ENCODE results near the gene CDK5RAP2. TPM values are rescaled to one million over a fixed set of nuclear protein-coding genes. Genes with fewer than 3 reads are reported as not detected.

The CDK5RAP2 gene
- total and polyA plus RNA-seq, 9 of the 15 experiments (the other 6 are each of a cell fraction or from before 2014, with no cell fraction given), result 19.9 to 68.8 (median 42.2) TPM

DNA sequence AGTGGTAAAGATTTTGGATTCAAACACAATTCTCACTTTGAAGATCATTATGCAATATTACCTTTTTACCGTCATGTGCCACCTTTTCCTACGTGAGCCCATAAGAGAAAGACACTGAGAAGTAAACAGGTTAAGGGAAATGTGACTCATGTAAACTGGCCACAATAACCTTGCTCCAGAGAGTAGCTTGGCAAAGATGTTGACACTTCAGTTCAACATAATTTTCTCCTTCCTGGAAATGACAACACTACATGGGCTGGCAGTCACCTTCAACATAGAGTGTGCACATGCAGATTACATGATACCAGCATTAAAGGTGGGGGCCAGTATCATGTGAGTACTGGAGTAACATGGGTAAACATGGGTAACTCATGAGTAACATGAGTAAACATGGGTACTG, 141.9 kb downstream of the CDK5RAP2 start:
- TF ChIP-seq ZNF197 (CRISPR knock-in tag; IDR thresholded peaks at IDR 0.05; ENCODE audit: low read depth) (no peak), SUPT5H (IDR thresholded peaks at IDR 0.05) (no peak), NR2C1 (IDR thresholded peaks at IDR 0.05) (no peak), NR2C1 (tag; IDR thresholded peaks at IDR 0.05) (no peak)
- TF ChIP-seq, protein P1, sequence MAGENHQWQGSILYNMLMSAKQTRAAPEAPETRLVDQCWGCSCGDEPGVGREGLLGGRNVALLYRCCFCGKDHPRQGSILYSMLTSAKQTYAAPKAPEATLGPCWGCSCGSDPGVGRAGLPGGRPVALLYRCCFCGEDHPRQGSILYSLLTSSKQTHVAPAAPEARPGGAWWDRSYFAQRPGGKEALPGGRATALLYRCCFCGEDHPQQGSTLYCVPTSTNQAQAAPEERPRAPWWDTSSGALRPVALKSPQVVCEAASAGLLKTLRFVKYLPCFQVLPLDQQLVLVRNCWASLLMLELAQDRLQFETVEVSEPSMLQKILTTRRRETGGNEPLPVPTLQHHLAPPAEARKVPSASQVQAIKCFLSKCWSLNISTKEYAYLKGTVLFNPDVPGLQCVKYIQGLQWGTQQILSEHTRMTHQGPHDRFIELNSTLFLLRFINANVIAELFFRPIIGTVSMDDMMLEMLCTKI (IDR thresholded peaks at IDR 0.05; ENCODE audit: partially characterized antibody), result no peak
- Histone ChIP-seq H3K4me1 (replicated peaks in 1 of 2; ENCODE audit: control insufficient read depth in 2 of 2, insufficient read depth in 2 of 2, low read length in 2 of 2) (no peaks in the 10 kb centered on the region; a peak in 1 of 5 replicates), H3K79me2 (ENCODE audit: control insufficient read depth, insufficient read depth, low read length) (no peaks in the 10 kb centered on the region), H3K9me1 (ENCODE audit: control insufficient read depth, insufficient read depth, low read length) (peaks cover 3% of the 10 kb centered on the region), H2AFZ (ENCODE audit: low read depth, low read length) (no peak overlapping the region), H3K9me3 (replicated peaks; ENCODE audit: control insufficient read depth, insufficient read depth, low read depth, low read length) (no peaks in the 10 kb centered on the region), H3K4me2 (ENCODE audit: insufficient read depth, low read length) (no peak overlapping the region), H3K27ac (ENCODE audit: extremely low read depth, low read depth, low read length) (no peak overlapping the region), H3K27me3 (ENCODE audit: control insufficient read depth in 2 of 2, insufficient read depth in 2 of 2, low read length in 2 of 2) (no peaks in the 10 kb centered on the region), H3K4me3 (no peak overlapping the region), H3K9ac (ENCODE audit: insufficient read depth in 1 of 2, low read depth in 2 of 2, low read length in 2 of 2) (no peak overlapping the region), H3K36me3 (ENCODE audit: control insufficient read depth, insufficient read depth, low read length) (peaks cover 79% of the 10 kb centered on the region; the same call in 2 of the 3 replicates), H4K20me1 (replicated peaks; ENCODE audit: control insufficient read depth, insufficient read depth, low read length) (no peaks in the 10 kb centered on the region)
- BruUV-seq (replicated peaks), result no TSS peak
- ATAC-seq, result no peak
- ChIA-PET CTCF (ENCODE audit: low intra/inter-chr PET ratio) (no interaction called here), POLR2A (no interaction called here)
- WGBS (ENCODE audit: insufficient coverage, low coverage, missing lambda C conversion rate), result 97% methylated on average over 2 of the region's 2 CpGs
- no peak for FAIRE-seq
- no peak for DNase-seq (ENCODE audit: extremely low read depth in 1 of 4, low spot score in 3 of 4)
- in situ Hi-C loops (cut with MboI), result no loop called here
- intact Hi-C loops (cut with micrococcal nuclease), result no loop called here

DNA sequence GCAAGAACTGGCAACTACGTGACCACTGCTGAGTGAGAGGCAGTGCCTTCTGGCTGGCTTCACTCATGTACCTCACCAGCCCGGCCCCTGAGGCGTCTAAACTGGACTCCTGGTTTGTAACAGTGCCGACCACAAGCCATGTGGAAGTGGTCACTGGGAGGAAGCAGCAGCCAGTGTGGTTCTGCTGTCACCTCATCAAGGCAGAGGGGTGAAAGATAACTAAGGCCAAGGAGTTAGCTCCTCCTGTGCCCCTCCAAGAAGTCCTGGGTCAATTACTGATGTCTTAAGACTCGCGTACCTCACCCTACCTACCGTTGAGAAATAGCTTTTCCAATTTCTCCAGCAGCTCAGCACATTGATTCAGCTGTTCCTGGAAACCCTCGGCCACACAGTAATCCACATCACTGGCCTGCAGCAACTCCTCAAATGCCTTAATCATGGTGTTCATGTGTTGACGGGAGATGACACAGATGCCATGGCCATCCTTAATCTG, 142.9 kb downstream of the CDK5RAP2 start:
- H4K20me1 ChIP-seq (replicated peaks; ENCODE audit: control insufficient read depth, insufficient read depth, low read length), result no peaks in the 10 kb centered on the region
- no peak overlapping the region for H3K9ac ChIP-seq (ENCODE audit: insufficient read depth in 1 of 2, low read depth in 2 of 2, low read length in 2 of 2)
- H3K36me3 ChIP-seq (ENCODE audit: control insufficient read depth, insufficient read depth, low read length), result peaks cover 69% of the 10 kb centered on the region
- no peak; the same call in 1 of the 3 replicates for ATAC-seq
- no peak overlapping the region for H3K4me3 ChIP-seq
- no peak for FAIRE-seq
- 91% methylated on average over 9 of the region's 9 CpGs for WGBS (ENCODE audit: insufficient coverage, low coverage, missing lambda C conversion rate)
- H3K9me1 ChIP-seq (ENCODE audit: control insufficient read depth, insufficient read depth, low read length), result peaks cover 3% of the 10 kb centered on the region
- in situ Hi-C loops (cut with MboI) (no loop called here), intact Hi-C loops (cut with micrococcal nuclease) (no loop called here)
- ChIA-PET CTCF (ENCODE audit: low intra/inter-chr PET ratio) (no interaction called here), POLR2A (no interaction called here)
- H3K79me2 ChIP-seq (ENCODE audit: control insufficient read depth, insufficient read depth, low read length), result no peaks in the 10 kb centered on the region
- no peaks in the 10 kb centered on the region for H3K9me3 ChIP-seq (replicated peaks; ENCODE audit: control insufficient read depth, insufficient read depth, low read depth, low read length)
- TF ChIP-seq CHD1 (IDR thresholded peaks at IDR 0.05; ENCODE audit: low read length) (no peak), ZNF76 (CRISPR knock-in tag; IDR thresholded peaks at IDR 0.05; ENCODE audit: borderline replicate concordance) (no peak), GTF2F1 (IDR thresholded peaks at IDR 0.05; ENCODE audit: low read depth, low read length) (no peak), PHB (CRISPR knock-in tag; IDR thresholded peaks at IDR 0.05) (no peak), FOS (IDR thresholded peaks at IDR 0.05; ENCODE audit: extremely low read depth, insufficient read length) (no peak)
- H3K27me3 ChIP-seq (ENCODE audit: control insufficient read depth in 2 of 2, insufficient read depth in 2 of 2, low read length in 2 of 2), result no peaks in the 10 kb centered on the region
- BruUV-seq (replicated peaks), result no TSS peak
- no peak overlapping the region for H2AFZ ChIP-seq (ENCODE audit: low read depth, low read length)
- no peak overlapping the region for H3K27ac ChIP-seq (ENCODE audit: extremely low read depth, low read depth, low read length)
- H3K4me1 ChIP-seq (replicated peaks in 1 of 2; ENCODE audit: control insufficient read depth in 2 of 2, insufficient read depth in 2 of 2, low read length in 2 of 2), result no peaks in the 10 kb centered on the region; a peak in 1 of 5 replicates
- no peak for DNase-seq (ENCODE audit: extremely low read depth in 1 of 4, low spot score in 3 of 4)
- no peak overlapping the region for H3K4me2 ChIP-seq (ENCODE audit: insufficient read depth, low read length)

All from K562 (cell line).